ENCODE results near the gene MIB1. TPM values are rescaled to one million over a fixed set of nuclear protein-coding genes. Genes with fewer than 3 reads are reported as not detected.
A peak's percentile ranks its signal among the peaks of the same experiment; 100 is the strongest.

MIB1 gene
- total RNA-seq, 3 donors from 2014 or later (not counting 1 experiment from before 2014, with no cell fraction given) = 27.5 to 38.4 (median 35.6) TPM

GRCh38 chr18:21757833-21758232 is 17.2 kb downstream of the MIB1 start:
- no peak overlapping the region for H3K4me3 ChIP-seq (ENCODE audit: low read length)
- H3K4me1 ChIP-seq (ENCODE audit: control insufficient read depth, insufficient read depth, low read length) = no peaks in the 10 kb centered on the region
- DNase-seq = no peak
- H3K27me3 Mint-ChIP-seq (ENCODE audit: low read depth in 2 of 2) = no peaks in the 10 kb centered on the region
- H3K36me3 Mint-ChIP-seq = no peaks in the 10 kb centered on the region
- TF ChIP-seq CTCF (IDR thresholded peaks at IDR 0.05) = no peak
- no peak for ATAC-seq
- no peak overlapping the region for H3K27ac Mint-ChIP-seq
- H3K9me3 ChIP-seq (ENCODE audit: control insufficient read depth, insufficient read depth, low read length) = no peaks in the 10 kb centered on the region
- no peak overlapping the region for H3K27ac ChIP-seq (ENCODE audit: low read length)
- no peaks in the 10 kb centered on the region for H3K27me3 ChIP-seq (ENCODE audit: control insufficient read depth, insufficient read depth, low read length)
- intact Hi-C loops (cut with micrococcal nuclease) = no loop called here
- H3K36me3 ChIP-seq (ENCODE audit: control insufficient read depth, insufficient read depth, low read length) = no peaks in the 10 kb centered on the region
- 94% methylated on average over 3 of the region's 3 CpGs for WGBS (ENCODE audit: insufficient coverage)
- H3K9me3 Mint-ChIP-seq = no peaks in the 10 kb centered on the region
- no peak overlapping the region for H3K4me3 Mint-ChIP-seq
- peaks cover 30 to 32% of the 10 kb centered on the region in 2 donors for H3K4me1 Mint-ChIP-seq

GRCh38 chr18:21759836-21760235 is 19.2 kb downstream of the MIB1 start:
- H3K4me3 Mint-ChIP-seq = no peak overlapping the region
- no peak for ATAC-seq
- H3K9me3 ChIP-seq (ENCODE audit: control insufficient read depth, insufficient read depth, low read length) = no peaks in the 10 kb centered on the region
- no peaks in the 10 kb centered on the region for H3K9me3 Mint-ChIP-seq
- H3K27me3 ChIP-seq (ENCODE audit: control insufficient read depth, insufficient read depth, low read length) = no peaks in the 10 kb centered on the region
- H3K4me1 Mint-ChIP-seq = peaks cover 20 to 31% of the 10 kb centered on the region in 2 donors
- no peak overlapping the region for H3K27ac ChIP-seq (ENCODE audit: low read length)
- no peaks in the 10 kb centered on the region for H3K27me3 Mint-ChIP-seq (ENCODE audit: low read depth in 2 of 2)
- no peaks in the 10 kb centered on the region for H3K4me1 ChIP-seq (ENCODE audit: control insufficient read depth, insufficient read depth, low read length)
- no peak for DNase-seq
- intact Hi-C loops (cut with micrococcal nuclease) = no loop called here
- no peak overlapping the region for H3K4me3 ChIP-seq (ENCODE audit: low read length)
- no peak for TF ChIP-seq CTCF (IDR thresholded peaks at IDR 0.05)
- H3K36me3 ChIP-seq (ENCODE audit: control insufficient read depth, insufficient read depth, low read length) = no peaks in the 10 kb centered on the region
- peak overlapping the region in 1 of 2 donors; percentile 32 for H3K27ac Mint-ChIP-seq
- WGBS (ENCODE audit: insufficient coverage) = 100% methylated on average over 2 of the region's 2 CpGs
- H3K36me3 Mint-ChIP-seq = no peaks in the 10 kb centered on the region

GRCh38 chr18:21760321-21760720 is 19.7 kb downstream of the MIB1 start:
- H3K36me3 ChIP-seq (ENCODE audit: control insufficient read depth, insufficient read depth, low read length) = no peaks in the 10 kb centered on the region
- H3K27me3 ChIP-seq (ENCODE audit: control insufficient read depth, insufficient read depth, low read length) = no peaks in the 10 kb centered on the region
- no peaks in the 10 kb centered on the region for H3K9me3 ChIP-seq (ENCODE audit: control insufficient read depth, insufficient read depth, low read length)
- intact Hi-C loops (cut with micrococcal nuclease) = no loop called here
- Mint-ChIP-seq H3K27ac (peak overlapping the region in 1 of 2 donors; percentile 32), H3K36me3 (no peaks in the 10 kb centered on the region), H3K4me3 (no peak overlapping the region), H3K9me3 (no peaks in the 10 kb centered on the region), H3K27me3 (ENCODE audit: low read depth in 2 of 2) (no peaks in the 10 kb centered on the region), H3K4me1 (peaks cover 18 to 28% of the 10 kb centered on the region in 2 donors)
- no peak for ATAC-seq
- no peak overlapping the region for H3K27ac ChIP-seq (ENCODE audit: low read length)
- no peak for DNase-seq
- TF ChIP-seq CTCF (IDR thresholded peaks at IDR 0.05) = no peak
- no peak overlapping the region for H3K4me3 ChIP-seq (ENCODE audit: low read length)
- no peaks in the 10 kb centered on the region for H3K4me1 ChIP-seq (ENCODE audit: control insufficient read depth, insufficient read depth, low read length)

GRCh38 chr18:21761471-21762115 is 21.0 kb downstream of the MIB1 start:
- Histone ChIP-seq H3K4me1 (ENCODE audit: control insufficient read depth, insufficient read depth, low read length) (no peaks in the 10 kb centered on the region), H3K27ac (ENCODE audit: low read length) (no peak overlapping the region), H3K9me3 (ENCODE audit: control insufficient read depth, insufficient read depth, low read length) (no peaks in the 10 kb centered on the region), H3K27me3 (ENCODE audit: control insufficient read depth, insufficient read depth, low read length) (no peaks in the 10 kb centered on the region), H3K36me3 (ENCODE audit: control insufficient read depth, insufficient read depth, low read length) (peaks cover 8% of the 10 kb centered on the region), H3K4me3 (ENCODE audit: low read length) (no peak overlapping the region)
- H3K27ac Mint-ChIP-seq = no peak overlapping the region
- ATAC-seq = no peak
- intact Hi-C loops (cut with micrococcal nuclease) = no loop called here
- H3K27me3 Mint-ChIP-seq (ENCODE audit: low read depth in 2 of 2) = no peaks in the 10 kb centered on the region
- no peak overlapping the region for H3K4me3 Mint-ChIP-seq
- peaks cover 18 to 28% of the 10 kb centered on the region in 2 donors for H3K4me1 Mint-ChIP-seq
- H3K36me3 Mint-ChIP-seq = peaks cover 8% of the 10 kb centered on the region
- no peak for TF ChIP-seq CTCF (IDR thresholded peaks at IDR 0.05)
- no peak for DNase-seq
- WGBS (ENCODE audit: insufficient coverage) = 75% methylated on average over 3 of the region's 6 CpGs
- no peaks in the 10 kb centered on the region for H3K9me3 Mint-ChIP-seq

All from natural killer cell (primary cell).